Measurements from ENCODE around the gene GYS1. TPM values are rescaled to one million over a fixed set of nuclear protein-coding genes. Genes with fewer than 3 reads are reported as not detected.
"Not testable (repeated sequence)": the region's sequence is repeated elsewhere in the genome, so short reads cannot be mapped to it uniquely, and the experiment has no call there.

GYS1 gene
- total and polyA plus RNA-seq, 2 of the 8 experiments (the other 6 are each of a cell fraction or from before 2014, with no cell fraction given) = 30.0 to 38.7 TPM

DNA sequence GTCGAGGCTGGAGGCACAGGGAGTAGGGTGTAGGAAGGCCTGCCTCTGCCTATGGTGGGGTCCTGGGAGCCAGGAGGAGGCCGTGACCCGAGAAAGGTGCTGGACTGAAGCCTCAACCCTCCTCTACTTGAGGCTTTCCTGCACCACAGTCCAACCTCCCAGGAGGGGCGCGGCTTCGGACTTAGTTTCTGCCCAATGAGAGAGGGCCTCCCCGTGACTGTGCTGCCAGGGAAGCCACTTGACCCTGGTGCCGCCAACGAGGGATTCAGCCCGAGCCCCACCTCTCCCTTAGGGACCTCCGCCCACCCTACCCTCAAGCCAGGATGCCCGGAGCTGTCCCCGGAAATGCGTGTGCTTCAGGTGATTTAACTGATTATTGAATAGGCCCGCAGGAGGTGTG is 31.1 kb upstream of the GYS1 start, which contains the start of gene CGB3:
CGB3 (minus strand) TSS at position 101 of the 400 bp plus-strand sequence. CDS start 362 bp downstream, outside the sequence.
- H2BK5ac ChIP-seq (ENCODE audit: low read depth, low read length); POLR2A ChIA-PET (ENCODE audit: partially characterized antibody); H3K4me3 ChIP-seq (ENCODE audit: extremely low read depth in 1 of 4, insufficient read depth in 2 of 4, low read depth in 3 of 4, low read length in 4 of 4); H2AFZ ChIP-seq (ENCODE audit: low read length); H3K79me1 ChIP-seq (ENCODE audit: low read depth, low read length); DNase-seq (ENCODE audit: low read depth in 1 of 2, low spot score in 2 of 2); H2BK20ac ChIP-seq (ENCODE audit: low read length); FAIRE-seq; H3K4me1 ChIP-seq (replicated peaks in 1 of 4; ENCODE audit: control insufficient read depth in 3 of 4, insufficient read depth in 4 of 4, low read length in 3 of 4); H3K9me3 ChIP-seq (ENCODE audit: insufficient read depth in 2 of 2, low read depth in 1 of 2, low read length in 1 of 2); H3K36me3 ChIP-seq (ENCODE audit: control insufficient read depth in 2 of 4, insufficient read depth in 4 of 4, low read length in 3 of 4); H4K91ac ChIP-seq (replicated peaks; ENCODE audit: insufficient read length, low read length); H3K23ac ChIP-seq (ENCODE audit: insufficient read length); H3K9ac ChIP-seq (replicated peaks in 1 of 4; ENCODE audit: extremely low read depth in 1 of 4, low read depth in 3 of 4, low read length in 3 of 4); H3K14ac ChIP-seq (ENCODE audit: insufficient read length); H2BK15ac ChIP-seq (ENCODE audit: low read length); H3K23me2 ChIP-seq (ENCODE audit: low read depth, low read length); H3K27me3 ChIP-seq (replicated peaks in 1 of 4; ENCODE audit: control insufficient read depth in 3 of 4, extremely low read depth in 1 of 4, insufficient read depth in 3 of 4, low read length in 3 of 4); H3K4ac ChIP-seq (replicated peaks; ENCODE audit: insufficient read length, low read depth, low read length); H2AK5ac ChIP-seq (ENCODE audit: low read depth, low read length); CTCF ChIA-PET (ENCODE audit: partially characterized antibody); H3K4me2 ChIP-seq (ENCODE audit: insufficient read depth in 1 of 2, low read depth in 2 of 2, low read length in 2 of 2); H4K8ac ChIP-seq (ENCODE audit: extremely low read depth, insufficient read depth, low read length); H2BK120ac ChIP-seq (replicated peaks; ENCODE audit: low read depth, low read length); H2BK12ac ChIP-seq (ENCODE audit: low read depth, low read length); H4K5ac ChIP-seq (ENCODE audit: insufficient read length, low read depth, low read length); H3K79me2 ChIP-seq (ENCODE audit: control insufficient read depth in 1 of 2, insufficient read depth in 2 of 2, low read length in 2 of 2); H3K18ac ChIP-seq (ENCODE audit: extremely low read depth, low read length); H3K56ac ChIP-seq (replicated peaks; ENCODE audit: insufficient read length, low read depth, low read length); H4K20me1 ChIP-seq (replicated peaks in 1 of 2; ENCODE audit: control insufficient read depth in 1 of 2, insufficient read depth in 2 of 2, low read length in 2 of 2); H3K27ac ChIP-seq (ENCODE audit: low read depth, low read length): not testable (repeated sequence)
- 100% methylated on average over 1 of the region's 15 CpGs; no CpG with 5 or more reads in 1 of the 2 experiments for WGBS, 2 experiments (ENCODE audit: extremely low coverage in 1 of 2, insufficient coverage in 1 of 2, insufficient read length in 1 of 2, insufficient replicate concordance in 2 of 2, low coverage in 1 of 2, low lambda C conversion rate in 2 of 2, missing lambda C conversion rate in 1 of 2)

Data from H1 (cell line).